ENCODE results near the gene ITGA5.

Gene ITGA5

DNA sequence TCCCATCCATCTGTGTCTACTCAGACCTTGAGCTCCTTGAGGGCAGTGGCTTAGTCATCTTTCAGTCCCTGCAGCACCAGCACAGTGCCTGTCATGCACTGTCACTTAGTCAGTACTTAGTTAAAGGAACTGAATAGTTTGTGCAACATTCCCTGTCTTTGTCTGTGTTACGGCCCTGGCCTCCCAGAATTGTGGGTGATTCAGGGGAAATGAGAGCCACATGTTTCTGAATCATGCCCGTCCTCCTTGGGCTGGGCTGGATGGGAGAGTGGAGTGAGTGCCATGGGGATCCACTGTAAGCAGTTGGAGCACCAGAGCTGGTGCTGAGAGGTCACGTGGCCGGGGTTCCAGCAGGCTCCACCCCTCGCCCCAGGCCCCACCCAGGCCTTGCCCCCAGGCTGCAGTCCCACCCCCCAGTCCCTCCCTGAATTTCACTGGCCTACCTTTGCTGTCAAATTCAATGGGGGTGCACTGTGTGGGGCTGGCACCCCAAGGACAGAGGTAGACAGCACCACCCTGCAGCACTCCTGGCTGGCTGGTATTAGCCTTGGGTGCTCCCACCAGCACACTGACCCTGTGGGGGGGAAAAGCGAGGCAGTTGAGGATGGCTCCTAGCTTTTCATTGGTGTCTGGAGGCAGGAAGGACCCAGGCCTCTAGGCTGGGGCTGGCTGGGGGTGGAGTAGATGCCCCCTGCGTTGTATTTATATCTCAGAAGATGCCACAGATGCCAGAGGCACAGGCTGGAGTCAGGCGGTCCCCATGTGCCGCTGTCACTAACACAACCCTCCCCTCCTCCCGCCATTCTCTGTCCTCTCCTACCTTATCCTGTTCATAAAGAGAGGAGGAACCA lies 7.5 kb downstream of the ITGA5 start:
- peak; percentile 99 for DNase-seq

DNA sequence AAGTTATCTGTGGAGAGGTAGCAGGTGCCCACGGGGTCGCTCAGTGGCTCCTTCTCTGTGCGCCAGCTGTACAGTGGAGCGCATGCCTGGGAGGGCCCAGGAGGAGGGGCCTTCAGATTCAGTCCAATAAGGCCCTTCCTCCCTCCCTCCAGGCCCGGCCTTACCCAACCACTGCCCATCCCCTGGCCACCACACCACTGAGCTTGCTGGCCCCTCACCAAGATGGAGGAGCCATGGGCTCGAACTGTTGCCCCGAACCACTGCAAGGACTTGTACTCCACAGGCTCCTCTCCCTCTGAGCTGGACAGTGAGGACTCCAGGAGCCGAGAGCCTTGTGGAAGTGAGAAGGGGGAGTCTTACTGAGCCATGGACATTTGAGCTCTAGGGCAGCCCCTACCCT lies 9.8 kb downstream of the ITGA5 start:
- no peak for DNase-seq

DNA sequence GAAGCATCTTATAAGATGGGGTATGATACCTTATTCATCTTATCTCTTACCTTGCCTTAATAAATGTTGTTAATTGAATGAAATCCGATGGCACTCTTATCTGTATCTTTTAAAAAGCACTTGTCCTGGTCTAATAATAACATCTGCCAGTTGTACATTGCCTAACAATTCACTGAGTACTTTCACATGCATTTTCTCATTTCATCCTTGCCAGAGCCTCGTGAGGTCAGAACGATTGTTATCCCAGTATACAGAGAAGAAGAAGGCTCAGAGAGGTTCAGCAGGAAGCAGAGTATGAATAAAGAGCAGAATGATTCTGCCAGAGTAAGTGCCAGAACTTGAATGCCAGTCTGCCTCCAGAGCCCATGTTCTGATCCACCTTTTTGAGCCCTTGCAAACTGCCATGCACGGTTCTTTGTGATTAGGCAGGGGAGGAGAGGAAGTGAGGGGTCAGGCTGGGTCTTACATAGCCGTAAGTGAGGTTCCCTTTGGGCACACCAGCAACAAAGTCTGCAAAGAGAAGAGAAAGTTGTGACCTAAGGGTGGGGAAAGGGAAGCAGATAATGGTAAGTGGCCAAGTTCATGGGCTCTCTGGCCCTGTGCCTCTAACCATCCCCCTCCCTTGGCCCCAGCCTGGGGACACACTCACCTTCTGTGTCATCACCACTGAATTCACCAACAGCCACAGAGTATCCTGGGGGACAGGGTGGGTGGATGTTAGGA lies 11.7 kb downstream of the ITGA5 start:
- no peak for DNase-seq

DNA sequence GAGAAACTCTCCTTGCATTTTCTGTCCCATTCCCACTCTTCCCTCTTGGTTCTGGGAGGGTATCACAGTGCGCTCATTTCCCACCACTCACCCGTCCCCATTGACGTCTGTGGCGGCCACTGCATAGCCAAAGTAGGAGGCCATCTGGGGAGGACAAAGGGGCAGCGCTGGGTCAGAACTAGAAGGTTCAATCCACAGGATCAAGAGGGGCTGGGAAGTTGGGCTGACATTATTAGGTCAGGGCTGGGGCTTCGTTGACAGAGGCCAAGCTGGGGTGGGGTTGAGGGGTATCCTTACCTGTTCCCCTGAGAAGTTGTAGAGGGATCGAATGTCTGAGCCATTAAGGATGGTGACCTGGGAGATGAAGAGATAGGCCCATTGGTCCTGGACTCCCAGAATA lies 13.5 kb downstream of the ITGA5 start:
- DNase-seq = no peak

DNA sequence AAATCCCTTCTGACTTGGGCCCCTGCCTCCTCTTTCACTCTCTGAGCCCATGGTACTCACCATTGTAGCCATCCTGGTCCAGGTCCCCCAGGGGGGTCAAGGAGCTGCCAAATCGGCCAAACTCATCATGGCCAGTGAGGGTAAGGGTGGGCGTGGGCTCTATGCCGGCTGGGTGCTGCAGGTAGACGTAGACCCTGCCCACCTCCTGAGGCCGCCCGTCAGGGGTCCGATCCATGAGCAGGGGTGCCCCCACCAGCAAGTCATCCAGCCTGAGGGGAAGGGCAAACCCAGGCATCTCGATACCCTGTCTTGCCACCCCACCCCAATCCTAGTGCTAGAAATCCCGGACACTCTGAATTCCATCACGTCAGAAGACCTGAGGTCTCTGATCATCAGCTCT lies 14.0 kb downstream of the ITGA5 start:
- DNase-seq = no peak

DNA sequence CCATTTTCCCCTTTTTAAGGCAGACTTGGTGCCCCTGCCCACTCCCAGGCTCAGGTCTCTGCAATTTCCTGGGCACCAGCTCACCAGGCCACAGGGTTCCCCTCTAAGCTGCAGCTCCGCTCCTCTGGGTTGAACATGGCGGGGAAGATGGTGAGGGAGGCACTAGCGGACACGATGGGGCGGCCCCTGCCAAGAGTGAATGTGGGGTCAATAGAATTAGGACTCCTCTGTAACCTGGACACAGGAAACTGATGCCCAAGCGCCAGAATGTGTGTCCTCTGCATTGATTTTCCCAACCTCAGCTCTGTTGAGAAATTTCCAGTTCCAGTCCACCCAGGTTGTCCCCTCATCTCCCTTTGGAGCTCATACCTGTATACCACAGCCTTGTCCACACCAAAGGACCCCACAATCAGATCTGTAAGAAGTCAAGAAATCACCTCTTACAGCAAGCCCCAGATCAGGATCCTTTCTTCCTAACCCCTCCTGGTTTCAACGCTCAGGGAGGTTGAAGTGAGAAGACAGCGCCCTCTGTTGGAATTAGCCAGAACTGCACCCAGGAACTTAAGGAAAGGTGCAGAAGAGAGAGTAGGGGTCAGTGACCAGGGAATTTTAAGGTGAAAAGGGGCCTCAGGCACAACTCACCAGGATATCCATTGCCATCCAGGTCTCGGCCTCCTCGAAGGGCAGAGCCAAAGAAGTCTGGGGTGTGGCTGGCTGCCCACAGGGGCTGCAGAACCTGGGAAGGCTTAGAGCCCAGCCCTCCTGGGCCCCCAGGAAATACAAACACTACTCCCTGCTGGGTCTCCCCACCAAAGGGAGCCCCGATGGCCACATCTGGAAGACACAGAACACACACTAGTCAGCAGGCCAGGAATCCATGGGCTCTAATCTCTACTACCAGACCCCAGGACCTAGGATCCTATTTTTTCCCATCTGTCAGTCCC lies 14.7 kb downstream of the ITGA5 start:
- DNase-seq = peak; percentile 46

DNA sequence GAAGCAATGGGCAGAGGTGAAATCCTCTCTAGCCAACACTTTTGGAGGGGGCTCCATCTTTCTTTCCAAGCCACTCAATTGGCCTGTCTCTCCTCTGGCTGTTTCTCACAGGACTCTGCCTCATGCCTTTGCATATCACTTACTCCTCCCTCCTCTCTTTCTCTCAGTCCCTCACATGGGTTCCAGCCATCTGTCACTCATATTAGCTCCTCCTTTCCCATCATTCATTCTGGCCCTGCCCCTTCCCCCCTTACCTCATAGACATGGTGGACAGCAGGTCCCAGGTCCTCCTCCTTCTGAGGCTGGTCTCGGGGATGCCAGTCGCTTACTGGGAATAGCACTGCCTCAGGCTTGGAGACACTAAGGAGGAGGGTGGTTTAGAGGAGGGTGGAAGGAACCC lies 17.9 kb downstream of the ITGA5 start:
- no peak for DNase-seq

DNA sequence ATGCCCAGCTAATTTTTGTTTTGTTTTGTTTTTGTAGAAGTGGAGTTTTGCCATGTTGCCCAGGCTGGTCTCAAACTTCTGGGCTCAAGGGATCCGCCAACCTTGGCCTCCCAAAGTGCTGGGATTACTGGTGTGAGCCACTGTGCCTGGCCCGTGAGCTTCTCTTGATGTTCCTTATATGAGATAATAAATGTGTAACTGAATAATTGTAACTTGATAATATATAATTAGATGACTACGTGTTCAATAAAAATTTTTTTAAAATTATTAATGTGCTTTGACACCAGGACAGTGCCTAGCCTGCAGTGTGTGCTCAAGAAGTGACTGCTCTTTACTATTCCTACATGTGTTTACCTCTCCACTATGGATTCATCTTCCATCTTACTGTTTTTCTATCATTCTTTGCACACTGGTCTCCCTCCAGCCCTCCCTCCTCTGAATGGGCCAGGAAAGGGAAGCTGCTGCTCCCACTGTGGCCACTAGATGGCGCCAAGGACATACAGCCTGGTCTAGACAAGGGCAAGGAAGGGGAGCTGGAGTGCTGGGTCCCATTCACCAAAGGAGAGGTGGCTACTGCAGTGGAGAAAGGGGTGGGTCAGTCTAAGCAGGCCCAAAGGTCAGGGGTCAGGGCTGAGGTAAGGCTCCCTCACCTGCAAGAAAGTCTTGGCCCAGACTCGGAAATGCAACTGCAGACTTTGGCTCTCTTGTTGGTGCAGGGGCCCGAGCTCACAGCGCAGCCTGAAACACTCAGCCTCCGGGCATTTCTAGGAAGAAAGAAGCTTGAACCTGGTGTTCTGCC lies 19.9 kb downstream of the ITGA5 start:
- peak; percentile 84 for DNase-seq

DNA sequence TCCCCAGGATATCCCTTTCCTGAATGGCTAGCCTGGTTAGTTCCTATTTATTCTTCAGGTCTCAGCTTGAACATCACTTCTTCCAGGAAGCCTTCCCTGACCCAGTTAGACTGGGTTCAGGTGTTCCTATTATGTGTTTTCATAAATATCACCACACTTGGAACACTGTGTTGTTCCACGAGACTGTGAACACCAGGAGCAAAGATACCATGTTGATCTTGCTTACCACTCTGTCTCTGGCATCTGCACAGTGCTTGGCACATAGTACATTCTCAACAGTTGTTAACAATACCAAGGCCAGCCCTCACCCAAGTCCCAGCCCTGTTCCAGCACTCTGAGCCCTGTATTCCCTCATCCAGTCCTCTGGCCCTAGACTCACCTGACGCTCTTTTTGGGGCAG lies 20.8 kb downstream of the ITGA5 start:
- DNase-seq = no peak

DNA sequence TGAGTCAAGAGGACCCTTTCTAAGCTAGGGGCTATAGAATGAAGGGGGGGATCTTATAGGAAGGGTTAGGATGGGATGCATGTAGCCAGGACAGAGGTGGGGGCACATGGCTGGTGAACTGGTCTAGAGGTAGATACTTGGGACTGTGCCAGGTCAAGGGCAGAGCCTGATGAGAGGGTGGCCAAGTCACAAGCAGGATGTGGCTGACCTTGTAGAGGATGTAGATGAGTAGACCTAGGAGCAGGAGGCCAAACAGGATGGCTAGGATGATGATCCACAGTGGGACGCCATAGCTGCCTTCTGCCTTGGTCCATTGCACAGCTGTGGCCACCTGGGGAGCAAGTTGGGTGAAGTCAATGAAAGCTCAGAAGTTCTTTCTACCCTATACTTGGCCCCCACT lies 21.9 kb downstream of the ITGA5 start:
- DNase-seq = no peak

DNA sequence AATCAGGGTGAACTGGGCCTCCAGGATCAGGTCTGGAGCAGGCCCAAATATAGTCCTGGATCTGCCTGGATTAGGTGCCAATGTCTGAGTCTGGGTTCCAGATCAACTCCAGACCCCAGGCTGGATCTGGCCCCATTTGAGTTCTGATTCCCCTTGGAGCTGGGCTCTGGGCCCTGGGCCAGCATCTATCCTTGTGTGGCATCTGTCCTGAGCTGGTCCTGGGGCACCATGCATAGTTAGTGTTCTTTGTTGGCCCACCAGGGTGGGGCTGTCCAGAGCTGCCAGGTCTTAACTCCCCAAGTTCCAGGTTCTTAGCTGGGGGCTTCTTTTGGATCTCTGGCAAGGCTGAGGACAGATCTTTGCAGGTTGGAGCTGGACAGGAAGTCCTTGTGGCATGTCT lies 23.5 kb downstream of the ITGA5 start:
- no peak for DNase-seq

DNA sequence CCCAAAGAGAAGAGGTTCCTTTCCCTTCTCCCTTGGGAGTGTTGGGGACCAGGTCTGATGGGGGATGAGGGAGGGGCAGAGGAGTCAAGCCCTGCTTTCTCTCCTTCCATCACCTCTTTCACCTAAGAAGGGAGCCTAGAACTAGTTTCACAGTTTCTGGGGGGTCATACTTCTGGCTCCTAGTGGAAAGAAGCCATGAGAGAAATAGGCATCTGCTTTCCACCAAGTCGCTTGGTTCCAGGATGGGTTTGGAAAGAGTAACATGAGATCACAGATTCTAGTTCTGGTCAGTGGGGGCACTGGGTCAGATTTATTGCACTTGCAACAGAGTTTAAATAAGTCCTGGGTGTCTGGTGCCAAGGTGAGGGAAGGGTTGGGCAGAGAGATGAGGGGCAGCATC lies 24.1 kb downstream of the ITGA5 start:
- DNase-seq = no peak

DNA sequence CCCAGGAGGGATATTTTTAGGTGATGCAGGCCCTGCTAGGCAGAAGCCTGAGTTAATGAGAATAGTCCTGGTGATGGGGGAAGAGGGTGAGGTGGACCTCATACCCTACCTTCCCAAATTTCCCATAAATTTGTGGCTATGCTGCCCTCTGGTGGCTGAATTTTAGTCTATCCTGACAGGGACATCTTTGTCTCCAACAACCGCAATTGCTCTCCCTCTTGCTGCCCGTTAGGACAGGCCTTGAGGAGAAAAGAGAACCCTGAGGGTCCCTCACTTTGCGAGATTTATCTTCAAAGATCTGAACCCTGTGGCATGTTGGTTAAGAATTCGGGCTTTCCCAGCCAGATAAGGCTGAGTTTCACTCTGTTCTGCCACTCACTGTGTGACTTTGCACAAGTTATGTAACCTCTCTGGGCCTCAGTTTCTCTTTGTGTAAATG lies 24.8 kb downstream of the ITGA5 start:
- DNase-seq = peak; percentile 52

DNA sequence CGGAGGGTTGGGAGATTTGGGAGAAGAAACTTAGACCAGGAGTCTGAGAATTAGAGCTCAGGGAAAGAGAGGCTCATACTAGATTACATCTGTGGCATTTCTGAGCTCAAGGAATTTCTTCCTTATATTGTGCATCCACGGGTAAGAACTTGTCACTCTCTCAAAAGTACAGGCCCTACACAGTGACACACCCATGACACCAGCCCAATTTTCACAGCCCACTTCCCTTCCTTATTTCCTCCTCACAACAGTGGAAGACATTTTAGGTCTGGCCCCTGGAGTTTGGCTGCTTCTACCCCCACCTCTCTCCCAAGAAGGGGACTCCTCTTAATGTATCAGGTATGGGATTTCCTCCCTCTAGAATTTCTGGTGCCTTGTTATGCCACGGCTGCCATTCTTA lies 25.3 kb downstream of the ITGA5 start:
- no peak for DNase-seq

DNA sequence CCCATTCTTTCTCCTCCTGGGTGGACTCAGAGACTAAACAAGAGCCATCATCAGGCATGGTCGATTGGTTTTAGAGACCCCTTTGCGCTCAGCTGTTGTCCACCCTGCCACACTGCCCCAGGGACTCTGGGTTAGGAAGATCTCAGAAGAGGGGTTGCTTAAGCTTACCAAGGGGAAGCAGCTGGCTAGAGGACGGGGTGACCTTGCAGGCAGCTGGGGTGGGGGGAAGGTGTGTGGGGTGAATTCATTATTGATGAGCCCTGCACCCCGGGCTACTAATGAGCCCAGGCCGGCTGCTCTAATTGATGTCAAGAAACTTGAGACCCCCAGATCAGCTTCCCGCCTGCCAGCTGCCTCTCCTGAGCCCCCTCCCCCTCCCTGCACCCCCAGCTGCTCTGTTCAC lies 25.9 kb downstream of the ITGA5 start:
- DNase-seq = no peak

DNA sequence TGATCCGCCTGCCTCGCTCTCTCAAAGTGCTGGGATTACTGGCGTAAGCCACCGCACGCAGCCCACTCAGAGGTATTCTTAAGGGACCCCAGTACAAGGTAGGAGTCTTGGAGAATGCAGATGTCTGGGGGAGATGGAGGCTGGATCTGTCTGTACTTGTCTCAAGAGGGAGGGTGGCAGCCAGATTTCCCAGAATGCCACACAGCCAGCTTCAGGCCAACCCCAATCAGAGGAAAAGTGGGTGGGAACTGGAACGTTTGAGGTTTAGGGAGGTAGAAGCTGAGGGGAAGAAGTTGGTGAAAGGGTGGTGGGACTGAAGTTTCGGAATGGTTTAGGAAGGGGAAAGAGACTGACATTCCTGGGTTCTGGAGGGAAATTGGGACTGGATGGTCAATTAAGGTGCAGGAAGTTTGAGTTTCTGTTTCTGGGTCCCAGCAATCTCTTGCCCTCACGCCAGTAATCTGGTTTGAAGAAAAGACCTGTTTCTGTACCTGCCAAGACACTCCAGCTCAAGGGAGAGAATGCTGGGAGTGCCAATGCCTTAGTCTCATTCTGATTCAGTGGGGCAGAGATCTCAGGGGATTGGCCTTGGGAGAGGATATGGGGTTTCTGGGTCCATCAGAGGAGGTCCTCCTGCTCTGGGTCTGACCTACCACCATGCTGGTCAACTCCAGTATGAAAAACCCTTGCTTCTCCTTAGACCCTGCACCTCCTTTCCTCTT lies 26.4 kb downstream of the ITGA5 start:
- no peak for DNase-seq

DNA sequence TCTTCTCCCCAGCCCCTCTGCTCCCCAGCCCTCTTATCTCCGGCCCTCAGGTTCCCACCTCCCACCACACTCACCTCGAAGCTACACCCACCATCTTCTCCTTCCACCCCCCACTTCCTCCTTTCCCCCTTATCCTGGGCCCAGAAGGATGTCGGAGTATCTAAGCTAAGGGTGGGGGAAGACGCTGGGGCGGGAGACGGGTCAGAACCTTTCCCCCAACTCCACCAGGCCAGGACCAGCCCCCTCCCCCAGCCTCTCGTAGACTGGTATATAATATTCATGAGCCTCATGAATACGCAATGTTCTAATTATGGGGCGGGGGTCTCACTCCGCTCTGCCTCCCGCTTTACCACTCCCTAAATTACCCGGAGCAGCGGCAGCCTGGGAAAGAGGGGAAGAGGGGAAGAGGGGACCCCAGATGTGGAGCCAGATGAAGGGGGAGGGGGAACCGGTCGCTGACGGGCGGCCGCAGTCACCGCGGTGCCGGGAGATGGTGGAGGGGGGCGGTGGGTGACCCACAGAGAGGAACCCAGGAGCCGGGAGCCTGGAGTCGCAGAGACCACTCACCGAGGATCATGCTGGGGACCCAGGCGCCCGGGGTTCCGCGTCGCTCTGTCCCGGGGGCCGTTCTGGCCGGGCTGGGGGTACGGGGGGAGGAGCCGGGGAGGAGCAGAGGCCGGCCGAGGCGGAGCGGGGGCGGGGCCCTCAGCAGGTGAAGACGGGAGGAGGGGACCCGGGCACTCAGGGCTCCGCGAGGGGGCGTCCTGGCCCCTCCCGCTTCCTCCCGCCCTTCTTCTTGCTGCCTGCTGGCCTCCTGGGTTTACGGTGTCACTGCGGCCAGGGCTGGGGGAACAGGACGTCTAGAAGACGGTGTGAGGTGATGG lies 28.2 kb downstream of the ITGA5 start:
- DNase-seq = no peak

DNA sequence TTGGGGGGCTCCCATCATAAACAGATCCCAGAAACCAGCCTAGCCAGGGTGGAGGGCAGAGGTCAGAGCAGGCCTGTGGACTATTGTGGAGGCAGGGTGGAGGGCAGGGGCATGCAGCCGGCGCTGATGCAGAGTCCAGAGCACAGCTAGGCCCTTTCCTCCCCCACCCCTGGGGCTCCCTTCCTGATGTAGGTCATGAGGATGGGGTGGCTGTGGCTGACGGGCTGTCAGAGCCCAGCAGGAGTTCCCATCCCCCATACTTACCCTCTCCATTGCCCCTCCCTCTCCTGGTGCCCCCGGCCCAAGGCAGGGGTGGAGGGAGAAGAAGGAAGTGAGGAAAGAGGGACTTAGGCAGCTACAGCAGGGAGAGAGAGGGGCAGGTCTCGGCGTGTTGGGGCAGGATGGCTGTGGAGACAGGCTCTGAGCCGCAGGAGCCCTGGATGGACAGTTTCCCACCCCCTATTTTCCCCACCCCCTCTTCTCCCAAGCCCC lies 28.8 kb downstream of the ITGA5 start:
- DNase-seq = no peak

DNA sequence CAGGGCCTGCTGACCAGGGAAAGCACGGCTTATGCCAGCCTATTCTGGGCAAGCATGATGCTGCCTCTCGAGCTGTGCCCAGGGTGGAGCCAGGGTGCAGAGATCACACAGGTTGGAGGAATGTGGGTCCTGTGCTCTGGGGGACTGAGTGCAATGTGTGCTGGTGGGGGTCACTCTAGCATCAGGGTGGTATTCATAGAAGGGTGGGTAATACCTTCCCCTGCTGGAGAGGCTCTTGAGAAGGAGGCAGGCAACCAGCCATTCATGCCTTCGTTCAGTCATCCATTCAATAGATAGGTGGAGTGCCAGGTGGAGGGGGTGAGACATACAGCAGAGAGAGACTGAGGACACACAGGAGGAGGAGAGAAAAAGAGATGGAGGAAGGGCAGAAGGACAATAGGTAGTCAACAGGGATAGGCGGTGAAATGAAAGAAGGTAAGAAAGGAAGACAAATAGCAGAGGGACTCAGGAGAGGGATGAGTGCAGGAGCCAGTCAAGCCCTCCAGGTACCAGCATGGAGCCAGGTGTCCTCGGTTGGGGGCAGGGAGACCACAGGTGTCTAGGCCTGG lies 29.4 kb downstream of the ITGA5 start:
- no peak for DNase-seq

DNA sequence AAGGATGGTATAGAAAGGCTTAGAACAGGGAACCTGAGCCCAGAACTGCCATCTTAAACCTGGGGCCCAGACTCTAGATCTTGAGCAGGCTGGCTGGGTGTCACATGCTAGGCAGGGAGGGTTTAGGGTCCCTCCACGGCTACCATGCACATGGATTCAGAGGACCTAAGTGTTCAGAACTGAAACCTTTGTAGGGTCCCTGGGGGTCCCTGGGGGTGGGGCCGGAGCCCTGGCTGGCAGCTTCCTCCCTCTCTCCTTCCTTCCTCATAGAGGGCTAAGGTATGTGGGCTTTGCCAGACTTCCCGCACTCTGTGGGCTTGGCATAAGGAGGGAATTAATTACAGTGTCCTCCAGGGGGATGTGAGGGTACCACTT lies 29.9 kb downstream of the ITGA5 start:
- no peak for DNase-seq

Measured in fibroblast of skin of back (primary cell).